ENCODE data around the gene PLXNA2. TPM values are rescaled to one million over a fixed set of nuclear protein-coding genes. Genes with fewer than 3 reads are reported as not detected.

Gene PLXNA2
- total and polyA plus RNA-seq, 2 of the 13 experiments (the other 11 are each of a cell fraction or from before 2014, with no cell fraction given): 1.1 to 2.1 TPM

GRCh38 chr1:207984831-207985572, 259.2 kb downstream of the PLXNA2 start (continued):
- no peak for TF ChIP-seq ZNF574 (CRISPR knock-in tag; IDR thresholded peaks at IDR 0.05)
- TF ChIP-seq NAIF1 (CRISPR knock-in tag; IDR thresholded peaks at IDR 0.05; ENCODE audit: borderline replicate concordance): no peak
- no peak for TF ChIP-seq USF2 (IDR thresholded peaks at IDR 0.05; ENCODE audit: low read depth, low read length)
- no peak for TF ChIP-seq USF2 (CRISPR knock-in tag; IDR thresholded peaks at IDR 0.05; ENCODE audit: borderline replicate concordance)
- no peak for TF ChIP-seq THAP7 (CRISPR knock-in tag; IDR thresholded peaks at IDR 0.05)
- no peak for TF ChIP-seq NFE2L2 (IDR thresholded peaks at IDR 0.05; ENCODE audit: low read length)

All from HepG2 (cell line).